ENCODE data around the gene SIRPB2. TPM values are rescaled to one million over a fixed set of nuclear protein-coding genes. Genes with fewer than 3 reads are reported as not detected.

SIRPB2 gene
- total RNA-seq, 1 donor from 2014 or later, result not detected

DNA sequence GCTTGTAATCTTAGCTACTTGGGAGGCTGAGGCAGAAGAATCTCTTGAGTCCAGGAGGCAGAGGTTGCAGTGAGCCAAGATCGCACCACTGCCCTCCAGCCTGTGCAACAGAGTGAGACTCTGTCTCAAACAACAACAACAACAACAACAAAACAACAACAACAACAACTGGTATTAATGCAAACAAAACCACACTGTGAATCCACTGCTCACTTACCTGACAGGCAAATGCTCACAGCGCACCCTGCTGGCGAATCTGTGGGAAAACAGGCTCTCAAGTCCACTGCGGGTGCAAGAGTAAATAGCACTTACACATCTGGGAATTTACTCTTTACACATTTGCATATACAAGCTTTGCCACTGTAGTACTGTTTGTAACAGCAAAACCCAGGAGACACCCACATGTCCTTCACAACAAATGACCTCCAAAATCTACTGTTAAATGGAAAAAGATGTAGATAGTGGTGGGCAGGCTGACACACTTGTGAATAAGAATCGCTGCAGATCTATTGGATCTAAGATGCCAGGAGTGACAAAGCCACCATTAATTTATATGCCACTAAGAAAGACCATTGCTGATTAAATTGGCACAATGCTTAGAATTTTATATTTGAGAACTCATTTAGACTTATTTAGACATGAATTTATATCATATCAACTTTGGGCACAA, 53.9 kb downstream of the SIRPB2 start:
- Mint-ChIP-seq H3K27me3 (ENCODE audit: unreplicated experiment) (peaks cover 3% of the 10 kb centered on the region), H3K9me3 (ENCODE audit: unreplicated experiment) (peaks cover 3% of the 10 kb centered on the region), H3K4me1 (ENCODE audit: low read depth, unreplicated experiment) (no peaks in the 10 kb centered on the region), H3K4me3 (ENCODE audit: unreplicated experiment) (no peak overlapping the region), H3K36me3 (ENCODE audit: unreplicated experiment) (peaks cover 9% of the 10 kb centered on the region), H3K27ac (ENCODE audit: unreplicated experiment) (no peak overlapping the region)
- peak; percentile 83 for DNase-seq
- TF ChIP-seq, protein P1, sequence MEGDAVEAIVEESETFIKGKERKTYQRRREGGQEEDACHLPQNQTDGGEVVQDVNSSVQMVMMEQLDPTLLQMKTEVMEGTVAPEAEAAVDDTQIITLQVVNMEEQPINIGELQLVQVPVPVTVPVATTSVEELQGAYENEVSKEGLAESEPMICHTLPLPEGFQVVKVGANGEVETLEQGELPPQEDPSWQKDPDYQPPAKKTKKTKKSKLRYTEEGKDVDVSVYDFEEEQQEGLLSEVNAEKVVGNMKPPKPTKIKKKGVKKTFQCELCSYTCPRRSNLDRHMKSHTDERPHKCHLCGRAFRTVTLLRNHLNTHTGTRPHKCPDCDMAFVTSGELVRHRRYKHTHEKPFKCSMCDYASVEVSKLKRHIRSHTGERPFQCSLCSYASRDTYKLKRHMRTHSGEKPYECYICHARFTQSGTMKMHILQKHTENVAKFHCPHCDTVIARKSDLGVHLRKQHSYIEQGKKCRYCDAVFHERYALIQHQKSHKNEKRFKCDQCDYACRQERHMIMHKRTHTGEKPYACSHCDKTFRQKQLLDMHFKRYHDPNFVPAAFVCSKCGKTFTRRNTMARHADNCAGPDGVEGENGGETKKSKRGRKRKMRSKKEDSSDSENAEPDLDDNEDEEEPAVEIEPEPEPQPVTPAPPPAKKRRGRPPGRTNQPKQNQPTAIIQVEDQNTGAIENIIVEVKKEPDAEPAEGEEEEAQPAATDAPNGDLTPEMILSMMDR (IDR thresholded peaks at IDR 0.05; ENCODE audit: partially characterized antibody, unreplicated experiment), result peak; percentile 89

GRCh38 chr20:1436263-1436662, 55.0 kb downstream of the SIRPB2 start:
- Mint-ChIP-seq H3K4me1 (ENCODE audit: low read depth, unreplicated experiment) (no peaks in the 10 kb centered on the region), H3K9me3 (ENCODE audit: unreplicated experiment) (no peaks in the 10 kb centered on the region), H3K36me3 (ENCODE audit: unreplicated experiment) (peaks cover 5% of the 10 kb centered on the region), H3K27ac (ENCODE audit: unreplicated experiment) (no peak overlapping the region), H3K4me3 (ENCODE audit: unreplicated experiment) (no peak overlapping the region), H3K27me3 (ENCODE audit: unreplicated experiment) (peaks cover 3% of the 10 kb centered on the region)
- DNase-seq, result no peak
- TF ChIP-seq, protein P1 (IDR thresholded peaks at IDR 0.05; ENCODE audit: partially characterized antibody, unreplicated experiment), result no peak

GRCh38 chr20:1435337-1435699, 55.9 kb downstream of the SIRPB2 start:
- no peak overlapping the region for H3K4me3 Mint-ChIP-seq (ENCODE audit: unreplicated experiment)
- no peaks in the 10 kb centered on the region for H3K9me3 Mint-ChIP-seq (ENCODE audit: unreplicated experiment)
- peaks cover 3% of the 10 kb centered on the region for H3K27me3 Mint-ChIP-seq (ENCODE audit: unreplicated experiment)
- TF ChIP-seq, protein P1 (IDR thresholded peaks at IDR 0.05; ENCODE audit: partially characterized antibody, unreplicated experiment), result no peak
- H3K4me1 Mint-ChIP-seq (ENCODE audit: low read depth, unreplicated experiment), result no peaks in the 10 kb centered on the region
- no peak for DNase-seq
- no peak overlapping the region for H3K27ac Mint-ChIP-seq (ENCODE audit: unreplicated experiment)
- peaks cover 5% of the 10 kb centered on the region for H3K36me3 Mint-ChIP-seq (ENCODE audit: unreplicated experiment)

- Mint-ChIP-seq H3K36me3 (ENCODE audit: unreplicated experiment) (peaks cover 5% of the 10 kb centered on the region), H3K4me1 (ENCODE audit: low read depth, unreplicated experiment) (no peaks in the 10 kb centered on the region), H3K4me3 (ENCODE audit: unreplicated experiment) (no peak overlapping the region), H3K27me3 (ENCODE audit: unreplicated experiment) (peaks cover 3% of the 10 kb centered on the region), H3K27ac (ENCODE audit: unreplicated experiment) (peak overlapping the region; percentile 22), H3K9me3 (ENCODE audit: unreplicated experiment) (no peaks in the 10 kb centered on the region)
- no peak for DNase-seq
- TF ChIP-seq, protein P1 (IDR thresholded peaks at IDR 0.05; ENCODE audit: partially characterized antibody, unreplicated experiment), result no peak
Measured at GRCh38 chr20:1434571-1435336, 56.5 kb downstream of the SIRPB2 start.

DNA sequence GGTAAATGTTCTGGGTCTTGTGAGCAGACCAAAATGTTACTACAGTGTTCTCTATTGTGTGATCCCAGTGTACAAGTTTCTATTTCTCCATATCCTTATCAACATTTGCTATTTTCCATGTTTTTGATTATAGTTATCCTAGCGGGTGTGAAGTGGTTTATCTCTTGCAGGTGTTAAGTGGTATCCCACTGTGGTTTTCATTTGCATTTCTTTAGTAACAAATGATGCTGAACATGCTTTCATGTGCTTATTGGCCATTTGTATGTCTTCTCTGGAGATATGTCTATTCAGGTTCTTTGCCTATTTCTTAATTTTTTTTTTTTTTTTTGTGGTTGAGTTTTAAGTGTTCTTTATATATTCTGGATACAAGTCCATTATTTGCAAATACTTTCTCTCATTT, 60.1 kb downstream of the SIRPB2 start:
- Mint-ChIP-seq H3K4me1 (ENCODE audit: low read depth, unreplicated experiment) (peaks cover 5% of the 10 kb centered on the region), H3K9me3 (ENCODE audit: unreplicated experiment) (no peaks in the 10 kb centered on the region), H3K36me3 (ENCODE audit: unreplicated experiment) (peaks cover 5% of the 10 kb centered on the region), H3K4me3 (ENCODE audit: unreplicated experiment) (no peak overlapping the region), H3K27ac (ENCODE audit: unreplicated experiment) (no peak overlapping the region), H3K27me3 (ENCODE audit: unreplicated experiment) (no peaks in the 10 kb centered on the region)
- no peak for DNase-seq
- TF ChIP-seq, protein P1 (IDR thresholded peaks at IDR 0.05; ENCODE audit: partially characterized antibody, unreplicated experiment), result no peak

Measured in glutamatergic neuron (in vitro differentiated cells).